ENCODE measurements around the gene GAD1. TPM values are rescaled to one million over a fixed set of nuclear protein-coding genes. Genes with fewer than 3 reads are reported as not detected.

The GAD1 gene
- total and polyA plus RNA-seq, 4 donors, result 0.08 to 1.4 (median 0.51) TPM

- ATAC-seq (ENCODE audit: insufficient read depth, low FRiP score), result no peak
- Histone ChIP-seq H3K27me3 (ENCODE audit: control insufficient read depth in 3 of 3, insufficient read depth in 3 of 3, low read length in 2 of 3) (peaks cover 0 to 3% (median 0%) of the 10 kb centered on the region in 3 donors), H3K4me1 (ENCODE audit: control insufficient read depth in 5 of 5, insufficient read depth in 5 of 5, low read length in 5 of 5) (no peaks in the 10 kb centered on the region), H3K9ac (ENCODE audit: insufficient read depth in 1 of 2, low read length in 2 of 2) (no peak overlapping the region), H3K27ac (ENCODE audit: low read depth in 1 of 2, low read length in 1 of 2) (no peak overlapping the region), H3K36me3 (ENCODE audit: control insufficient read depth in 4 of 4, insufficient read depth in 4 of 4, low read length in 4 of 4) (no peaks in the 10 kb centered on the region), H3K4me3 (no peak overlapping the region), H3K9me3 (ENCODE audit: control insufficient read depth in 4 of 4, insufficient read depth in 3 of 4, low read length in 3 of 4) (no peaks in the 10 kb centered on the region)
- DNase-seq, result no peak
- TF ChIP-seq CTCF (IDR thresholded peaks at IDR 0.05; ENCODE audit: control extremely low read depth, extremely low read depth), result no peak
These were observed 61.4 kb downstream of the GAD1 start for GRCh38 chr2:170878066-170878465.

- ATAC-seq (ENCODE audit: insufficient read depth, low FRiP score), result no peak
- Histone ChIP-seq H3K27me3 (ENCODE audit: control insufficient read depth in 3 of 3, insufficient read depth in 3 of 3, low read length in 2 of 3) (peaks cover 0 to 3% (median 0%) of the 10 kb centered on the region in 3 donors), H3K36me3 (ENCODE audit: control insufficient read depth in 4 of 4, insufficient read depth in 4 of 4, low read length in 4 of 4) (no peaks in the 10 kb centered on the region), H3K9ac (ENCODE audit: insufficient read depth in 1 of 2, low read length in 2 of 2) (no peak overlapping the region), H3K4me1 (ENCODE audit: control insufficient read depth in 5 of 5, insufficient read depth in 5 of 5, low read length in 5 of 5) (no peaks in the 10 kb centered on the region), H3K9me3 (ENCODE audit: control insufficient read depth in 4 of 4, insufficient read depth in 3 of 4, low read length in 3 of 4) (peaks cover 0 to under 1% (median 0%) of the 10 kb centered on the region in 4 donors), H3K4me3 (no peak overlapping the region), H3K27ac (ENCODE audit: low read depth in 1 of 2, low read length in 1 of 2) (no peak overlapping the region)
- no peak for TF ChIP-seq CTCF (IDR thresholded peaks at IDR 0.05; ENCODE audit: control extremely low read depth, extremely low read depth)
- WGBS, 2 donors, result 80 to 91% methylated on average over 1 of the region's 1 CpG
- no peak for DNase-seq
These were observed 61.8 kb downstream of the GAD1 start for GRCh38 chr2:170878505-170878904.

GRCh38 chr2:170881840-170882239, 65.2 kb downstream of the GAD1 start:
- WGBS, 2 donors, result 57 to 73% methylated on average over 3 of the region's 3 CpGs
- Histone ChIP-seq H3K27me3 (ENCODE audit: control insufficient read depth in 3 of 3, insufficient read depth in 3 of 3, low read length in 2 of 3) (peaks cover 0 to 3% (median 0%) of the 10 kb centered on the region in 3 donors), H3K4me3 (no peak overlapping the region), H3K27ac (ENCODE audit: low read depth in 1 of 2, low read length in 1 of 2) (no peak overlapping the region), H3K9me3 (ENCODE audit: control insufficient read depth in 4 of 4, insufficient read depth in 3 of 4, low read length in 3 of 4) (peaks cover 0 to 1% (median 0%) of the 10 kb centered on the region in 4 donors), H3K9ac (ENCODE audit: insufficient read depth in 1 of 2, low read length in 2 of 2) (no peak overlapping the region), H3K36me3 (ENCODE audit: control insufficient read depth in 4 of 4, insufficient read depth in 4 of 4, low read length in 4 of 4) (no peaks in the 10 kb centered on the region), H3K4me1 (ENCODE audit: control insufficient read depth in 5 of 5, insufficient read depth in 5 of 5, low read length in 5 of 5) (peaks cover 0 to 4% (median 0%) of the 10 kb centered on the region in 5 donors)
- DNase-seq, result no peak
- TF ChIP-seq CTCF (IDR thresholded peaks at IDR 0.05; ENCODE audit: control extremely low read depth, extremely low read depth), result no peak
- ATAC-seq (ENCODE audit: insufficient read depth, low FRiP score), result no peak

- 77 to 92% methylated on average over 2 of the region's 2 CpGs for WGBS, 2 donors
These were observed 66.1 kb downstream of the GAD1 start for GRCh38 chr2:170882758-170883157.

More at GRCh38 chr2:170882758-170883157, 66.1 kb downstream of the GAD1 start:
- no peak for ATAC-seq (ENCODE audit: insufficient read depth, low FRiP score)
- Histone ChIP-seq H3K27ac (ENCODE audit: low read depth in 1 of 2, low read length in 1 of 2) (no peak overlapping the region), H3K9me3 (ENCODE audit: control insufficient read depth in 4 of 4, insufficient read depth in 3 of 4, low read length in 3 of 4) (peaks cover 0 to 1% (median 0%) of the 10 kb centered on the region in 4 donors), H3K4me1 (ENCODE audit: control insufficient read depth in 5 of 5, insufficient read depth in 5 of 5, low read length in 5 of 5) (peaks cover 0 to 4% (median 0%) of the 10 kb centered on the region in 5 donors), H3K4me3 (no peak overlapping the region), H3K36me3 (ENCODE audit: control insufficient read depth in 4 of 4, insufficient read depth in 4 of 4, low read length in 4 of 4) (no peaks in the 10 kb centered on the region), H3K27me3 (ENCODE audit: control insufficient read depth in 3 of 3, insufficient read depth in 3 of 3, low read length in 2 of 3) (peaks cover 0 to 3% (median 0%) of the 10 kb centered on the region in 3 donors), H3K9ac (ENCODE audit: insufficient read depth in 1 of 2, low read length in 2 of 2) (no peak overlapping the region)
- TF ChIP-seq CTCF (IDR thresholded peaks at IDR 0.05; ENCODE audit: control extremely low read depth, extremely low read depth), result no peak
- DNase-seq, result no peak
